ENCODE results near the gene CDH20.
A peak's percentile ranks its signal among the peaks of the same experiment; 100 is the strongest.

CDH20 gene

DNA sequence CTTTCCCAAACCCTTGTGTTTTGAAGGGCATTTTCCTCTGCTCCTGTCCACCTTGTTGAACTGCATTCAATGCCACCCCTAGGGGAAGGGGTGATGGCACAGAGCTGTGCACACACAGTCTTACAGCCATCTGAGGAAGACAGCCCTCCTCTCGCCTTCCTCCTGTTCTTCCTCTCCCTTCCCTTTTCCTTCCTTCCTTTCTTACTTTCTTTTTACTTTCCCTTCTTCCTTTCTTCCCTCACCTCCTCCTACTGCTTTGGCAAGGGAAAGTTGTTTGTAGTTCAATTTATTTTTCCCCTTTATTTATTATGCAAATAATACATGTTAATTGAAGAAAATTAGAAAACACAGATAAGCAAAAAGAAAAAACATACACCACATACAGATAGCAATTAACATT lies 99.4 kb downstream of the CDH20 start:
- no peak for DNase-seq

DNA sequence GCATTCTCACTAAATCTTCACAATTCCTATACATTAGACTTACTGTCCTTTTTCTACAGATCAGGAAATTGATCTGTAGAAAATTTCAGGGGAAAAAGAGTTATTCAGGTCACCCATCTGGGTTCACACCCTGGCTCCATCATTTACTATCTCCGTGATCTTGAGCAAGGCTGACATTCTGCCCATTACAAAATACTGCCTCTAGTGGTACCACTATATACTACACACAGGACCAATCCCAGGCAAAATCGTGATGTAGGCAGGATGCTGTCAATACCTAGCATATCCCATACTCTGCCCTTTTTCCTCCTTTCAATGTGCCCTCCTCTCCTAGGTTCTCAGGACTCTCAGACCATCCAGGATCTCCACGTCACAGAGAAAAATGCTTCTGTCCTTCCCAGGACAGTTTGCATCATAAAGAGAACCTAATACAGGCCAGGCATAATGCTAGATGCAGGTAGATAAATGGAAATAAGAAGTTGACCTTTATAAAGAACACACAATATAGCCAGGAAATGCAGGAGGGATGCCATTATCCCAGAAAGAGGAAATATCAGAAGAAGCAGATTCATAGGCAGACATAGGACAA lies 101.9 kb downstream of the CDH20 start:
- peak; percentile 52 to 56 for DNase-seq

DNA sequence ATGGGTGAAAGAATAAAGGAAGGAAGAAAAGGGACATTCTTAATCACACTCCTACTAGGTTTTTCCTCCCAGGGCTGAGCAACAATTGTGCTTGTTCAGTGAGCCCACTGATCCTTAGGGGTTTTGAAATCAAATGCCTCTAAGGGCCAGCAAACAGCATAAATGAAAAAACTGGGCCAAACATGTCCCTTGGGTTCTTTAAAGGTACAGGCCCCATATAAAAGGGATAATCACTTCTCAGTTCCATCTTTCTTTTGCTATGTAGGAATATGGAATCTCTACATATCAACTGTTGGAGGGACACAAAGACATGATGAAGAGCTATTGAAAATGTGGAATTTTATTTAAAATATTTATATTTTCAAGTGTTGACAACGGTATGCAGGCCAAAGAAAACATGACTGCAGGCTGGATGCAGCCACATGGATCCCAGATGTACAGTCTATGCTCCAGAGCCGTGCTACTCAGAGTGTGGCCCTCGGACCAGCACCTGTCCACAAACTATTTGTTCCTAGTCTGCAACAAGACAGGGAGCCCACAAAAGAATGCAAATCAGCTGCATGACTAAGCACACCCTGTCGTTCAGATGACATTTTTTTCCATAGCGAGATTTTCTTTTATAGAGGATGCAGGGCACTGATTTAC lies 110.0 kb downstream of the CDH20 start:
- no peak for DNase-seq

DNA sequence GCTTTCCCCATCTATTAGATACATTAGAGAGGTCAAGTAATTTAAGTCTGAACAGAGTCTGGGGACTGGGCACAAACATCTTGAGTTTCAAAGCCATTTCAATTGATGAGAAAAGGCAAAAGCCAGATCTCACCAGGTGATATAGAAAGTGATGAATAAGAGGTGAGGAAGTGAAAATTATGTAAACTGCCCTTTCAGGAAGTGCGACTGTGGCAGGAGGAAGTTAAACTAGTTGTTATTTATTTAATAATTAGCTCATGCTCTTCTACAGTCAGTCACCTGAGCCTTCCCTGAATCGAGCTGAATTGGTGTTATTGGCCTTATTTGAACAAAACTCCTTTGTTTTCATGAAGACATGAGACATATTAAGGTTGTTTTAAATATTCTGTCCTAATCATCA lies 115.1 kb downstream of the CDH20 start:
- peak in 1 of 2 experiments; percentile 1 for DNase-seq

GRCh38 chr18:61459896-61460648 lies 126.8 kb downstream of the CDH20 start:
- DNase-seq, result no peak

GRCh38 chr18:61464551-61465142 lies 131.4 kb downstream of the CDH20 start:
- no peak for DNase-seq

GRCh38 chr18:61466736-61467135 lies 133.5 kb downstream of the CDH20 start:
- DNase-seq, result no peak

DNA sequence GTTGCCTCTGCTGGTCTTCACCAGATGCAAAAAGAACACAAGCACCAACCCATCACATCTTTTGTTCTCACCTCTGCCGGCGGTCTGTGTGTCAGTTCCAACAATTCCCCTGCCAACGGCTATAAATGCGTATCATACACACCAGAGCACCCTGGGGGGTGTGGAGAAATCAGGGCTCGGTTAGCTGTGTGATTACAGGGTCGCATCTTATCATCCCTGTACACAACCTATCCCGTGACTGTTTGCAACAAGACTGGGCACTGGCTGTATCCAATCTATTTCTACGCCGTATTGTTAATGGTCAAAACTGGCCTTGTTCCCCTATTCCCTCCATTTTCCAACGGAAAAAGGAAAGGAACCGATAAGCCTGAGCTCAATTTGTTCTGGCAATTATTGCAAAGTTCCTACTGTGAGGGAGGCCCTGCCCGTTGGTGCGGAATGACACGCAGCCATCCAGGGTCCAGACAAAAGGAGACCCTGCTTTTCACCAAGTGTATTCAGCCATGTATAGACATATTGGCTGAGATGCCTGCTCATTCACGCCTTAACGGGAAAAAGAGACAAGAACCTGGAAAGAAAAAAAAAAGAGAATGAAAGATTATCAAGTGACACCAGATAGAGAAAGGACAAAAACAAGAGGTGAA lies 136.9 kb downstream of the CDH20 start:
- DNase-seq, result no peak

DNA sequence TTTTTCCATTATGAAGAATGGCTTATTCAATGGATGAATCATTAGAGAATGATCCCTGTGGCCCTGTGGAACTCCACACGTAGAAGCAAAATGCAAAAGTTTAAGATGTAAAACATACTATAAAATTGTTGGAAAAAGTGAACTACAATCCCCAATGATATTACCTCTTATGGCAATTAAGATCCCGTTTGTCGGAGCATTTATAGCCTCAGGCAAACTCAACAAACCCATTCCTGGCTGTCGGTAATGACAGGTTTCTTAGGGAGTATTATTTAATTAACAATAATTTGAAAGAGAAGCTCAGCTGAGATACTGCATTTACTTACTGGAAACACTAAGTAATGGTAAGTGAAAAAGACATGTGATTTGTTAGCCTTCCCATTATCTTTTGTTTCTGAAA lies 138.3 kb downstream of the CDH20 start:
- no peak for DNase-seq

- DNase-seq, result no peak
Observed at GRCh38 chr18:61471942-61472341, 138.7 kb downstream of the CDH20 start.

DNA sequence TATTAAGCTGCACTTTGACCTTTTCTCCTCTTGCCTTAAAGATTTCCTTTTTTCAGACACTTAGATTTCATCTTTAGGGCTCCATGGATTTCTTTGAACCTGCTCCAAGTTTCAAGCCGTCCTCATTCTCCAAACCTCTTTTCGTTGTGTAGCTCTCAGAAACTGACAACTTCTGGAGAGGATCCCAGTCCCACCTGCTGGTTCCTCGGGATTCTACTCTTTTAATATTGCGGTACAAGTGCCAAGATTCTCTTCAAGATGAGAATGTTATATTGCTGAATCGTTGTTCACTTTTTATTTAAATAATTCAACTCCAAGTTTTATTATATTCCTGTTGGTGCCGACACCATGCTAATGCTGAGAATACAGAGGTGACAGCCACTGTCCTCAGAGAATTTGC lies 141.1 kb downstream of the CDH20 start:
- no peak for DNase-seq

GRCh38 chr18:61474918-61475317 lies 141.7 kb downstream of the CDH20 start:
- DNase-seq, result no peak

GRCh38 chr18:61475931-61476330 lies 142.7 kb downstream of the CDH20 start:
- no peak for DNase-seq

- no peak for DNase-seq
Observed at GRCh38 chr18:61489334-61489733, 156.1 kb downstream of the CDH20 start.

GRCh38 chr18:61496374-61496773 lies 163.1 kb downstream of the CDH20 start:
- no peak for DNase-seq

GRCh38 chr18:61497422-61497821 lies 164.2 kb downstream of the CDH20 start:
- no peak for DNase-seq

- peak; percentile 71 to 87 for DNase-seq
Observed at GRCh38 chr18:61502472-61502871, 169.2 kb downstream of the CDH20 start.

- no peak for DNase-seq
Observed at GRCh38 chr18:61503688-61504087, 170.5 kb downstream of the CDH20 start.

GRCh38 chr18:61528961-61529360 lies 195.7 kb downstream of the CDH20 start:
- no peak for DNase-seq

DNA sequence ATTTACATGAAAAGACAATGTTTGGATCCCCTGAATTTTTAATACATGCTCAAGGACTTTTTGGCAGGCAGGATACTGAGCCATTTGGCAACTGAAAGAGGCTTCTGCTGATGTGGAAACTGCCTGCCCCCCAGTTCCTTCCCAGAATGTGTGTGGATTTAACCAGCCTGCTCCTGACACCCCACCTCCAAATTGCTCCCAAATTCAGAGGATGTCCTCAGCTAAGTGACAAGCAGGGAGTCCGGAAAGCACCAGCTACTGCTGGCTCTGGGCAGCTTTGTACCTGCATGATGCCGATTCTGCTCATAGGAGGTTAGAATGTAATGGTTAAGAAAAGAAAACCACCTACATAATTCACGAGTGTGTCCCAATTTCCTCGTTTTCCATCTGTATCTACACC lies 197.5 kb downstream of the CDH20 start:
- no peak for DNase-seq

GRCh38 chr18:61531182-61531581 lies 198.0 kb downstream of the CDH20 start:
- no peak for DNase-seq

- no peak for DNase-seq
Observed at GRCh38 chr18:61531891-61532290, 198.7 kb downstream of the CDH20 start.

GRCh38 chr18:61535401-61535800 lies 202.2 kb downstream of the CDH20 start:
- DNase-seq, result no peak
